ENCODE measurements around the gene USP25. TPM values are rescaled to one million over a fixed set of nuclear protein-coding genes. Genes with fewer than 3 reads are reported as not detected.

Gene USP25
- total and polyA plus RNA-seq, 10 donors = 9.3 to 62.2 (median 48.2) TPM

DNA sequence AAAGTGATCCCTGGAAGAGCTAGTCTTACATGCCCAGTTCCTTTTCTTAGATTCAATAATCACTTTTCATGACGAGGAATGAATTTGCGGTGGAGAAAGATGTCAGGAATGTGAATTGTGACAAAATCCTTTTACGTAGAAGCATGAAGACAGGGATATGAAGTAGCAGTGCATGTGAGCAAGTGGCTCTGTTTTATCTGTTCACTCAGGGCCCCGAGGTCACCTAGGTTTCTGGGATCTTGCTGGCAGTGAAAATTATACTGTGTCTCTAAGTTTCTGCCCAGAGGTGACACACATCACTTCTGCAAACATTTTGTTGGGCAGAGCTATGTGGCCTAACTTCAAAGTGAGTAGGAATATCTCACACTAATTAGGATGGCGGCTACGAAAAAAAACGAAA lies 79.3 kb downstream of the USP25 start:
- no peak for TF ChIP-seq POLR2A (IDR thresholded peaks at IDR 0.05)
- no peak for TF ChIP-seq CTCF (IDR thresholded peaks at IDR 0.05 in 8 of 11, conservative IDR thresholded peaks at IDR 0.05 in 3 of 11)
- no peak for TF ChIP-seq POLR2AphosphoS5 (IDR thresholded peaks at IDR 0.05)
- 88 to 98% (median 95%) methylated on average over 7 of the region's 7 CpGs for WGBS, 5 donors
- no peak overlapping the region for H3K4me3 ChIP-seq
- H3K36me3 ChIP-seq = peaks cover 0 to 92% (median 9%) of the 10 kb centered on the region in 6 donors
- H3K27ac ChIP-seq = no peak overlapping the region
- H3K4me1 ChIP-seq = peaks cover 0 to 15% (median 0%) of the 10 kb centered on the region in 6 donors
- no peak for DNase-seq
- intact Hi-C loops (cut with DNase I; ENCODE audit: low total_unique reads) = no loop called here
- H3K27me3 ChIP-seq (replicated peaks in 1 of 7) = no peaks in the 10 kb centered on the region
- peaks cover 0 to 9% (median under 1%) of the 10 kb centered on the region in 8 donors for H3K9me3 ChIP-seq

- no peak for DNase-seq
Measured at GRCh38 chr21:15809818-15810217, 80.0 kb downstream of the USP25 start.

GRCh38 chr21:15815285-15815684 lies 85.5 kb downstream of the USP25 start:
- TF ChIP-seq CTCF (IDR thresholded peaks at IDR 0.05 in 8 of 11, conservative IDR thresholded peaks at IDR 0.05 in 3 of 11) = no peak
- TF ChIP-seq POLR2A (IDR thresholded peaks at IDR 0.05) = no peak
- TF ChIP-seq POLR2AphosphoS5 (IDR thresholded peaks at IDR 0.05) = no peak
- no peak for DNase-seq
- 89 to 100% (median 98%) methylated on average over 3 of the region's 3 CpGs for whole genome bisulfite sequencing, 5 donors
- Histone ChIP-seq H3K27me3 (replicated peaks in 1 of 7) (no peaks in the 10 kb centered on the region), H3K36me3 (peaks cover 0 to 100% (median 20%) of the 10 kb centered on the region in 6 donors), H3K4me1 (peaks cover 0 to 3% (median 0%) of the 10 kb centered on the region in 6 donors), H3K9me3 (peaks cover 0 to 25% (median 14%) of the 10 kb centered on the region in 8 donors), H3K27ac (no peak overlapping the region), H3K4me3 (no peak overlapping the region)
- intact Hi-C loops (cut with DNase I; ENCODE audit: low total_unique reads) = no loop called here

More at GRCh38 chr21:15809818-15810217, 80.0 kb downstream of the USP25 start:
- WGBS, 5 donors = 51 to 79% (median 65%) methylated on average over 3 of the region's 3 CpGs
- Histone ChIP-seq H3K4me1 (peaks cover 0 to 11% (median 0%) of the 10 kb centered on the region in 6 donors), H3K9me3 (peaks cover 0 to 15% (median 6%) of the 10 kb centered on the region in 8 donors), H3K27me3 (replicated peaks in 1 of 7) (no peaks in the 10 kb centered on the region), H3K27ac (no peak overlapping the region), H3K4me3 (no peak overlapping the region), H3K36me3 (peaks cover 0 to 95% (median 12%) of the 10 kb centered on the region in 6 donors)
- intact Hi-C loops (cut with DNase I; ENCODE audit: low total_unique reads) = no loop called here
- TF ChIP-seq POLR2A (IDR thresholded peaks at IDR 0.05) (no peak), POLR2AphosphoS5 (IDR thresholded peaks at IDR 0.05) (no peak), CTCF (IDR thresholded peaks at IDR 0.05 in 8 of 11, conservative IDR thresholded peaks at IDR 0.05 in 3 of 11) (no peak)

GRCh38 chr21:15820327-15820726 lies 90.5 kb downstream of the USP25 start:
- Histone ChIP-seq H3K27ac (no peak overlapping the region), H3K27me3 (replicated peaks in 1 of 7) (no peaks in the 10 kb centered on the region), H3K4me1 (peaks cover 0 to 24% (median 3%) of the 10 kb centered on the region in 6 donors), H3K4me3 (no peak overlapping the region), H3K9me3 (peaks cover 0 to 4% (median 2%) of the 10 kb centered on the region in 8 donors), H3K36me3 (peaks cover 0 to 72% (median 9%) of the 10 kb centered on the region in 6 donors)
- intact Hi-C loops (cut with DNase I; ENCODE audit: low total_unique reads) = loop anchor here (10.0 kb wide), 1 partner anchor 86 kb away; no protein-coding TSS in a partner anchor
- DNase-seq = no peak
- TF ChIP-seq CTCF (IDR thresholded peaks at IDR 0.05 in 8 of 11, conservative IDR thresholded peaks at IDR 0.05 in 3 of 11) = no peak
- TF ChIP-seq POLR2AphosphoS5 (IDR thresholded peaks at IDR 0.05) = no peak
- no peak for TF ChIP-seq POLR2A (IDR thresholded peaks at IDR 0.05)
